Measurements from ENCODE around the gene ENPP1.

The ENPP1 gene

GRCh38 chr6:131763749-131764148 lies 44.1 kb upstream of the ENPP1 start:
- no peak for TF ChIP-seq CTCF (IDR thresholded peaks at IDR 0.05; ENCODE audit: insufficient read depth, low read length, poor library complexity, severe bottlenecking)
- Histone ChIP-seq H3K36me3 (ENCODE audit: control insufficient read depth, insufficient read depth, low read length) (no peaks in the 10 kb centered on the region), H3K27me3 (replicated peaks; ENCODE audit: control insufficient read depth, insufficient read depth, low read length) (no peaks in the 10 kb centered on the region; the same call in 1 of the 2 replicates), H3K4me3 (replicated peaks; ENCODE audit: low read depth, low read length) (no peak overlapping the region)
- DNase-seq (ENCODE audit: extremely low read depth, insufficient read length): no peak

GRCh38 chr6:131764350-131764749 lies 43.5 kb upstream of the ENPP1 start:
- no peak for TF ChIP-seq CTCF (IDR thresholded peaks at IDR 0.05; ENCODE audit: insufficient read depth, low read length, poor library complexity, severe bottlenecking)
- Histone ChIP-seq H3K4me3 (replicated peaks; ENCODE audit: low read depth, low read length) (no peak overlapping the region), H3K27me3 (replicated peaks; ENCODE audit: control insufficient read depth, insufficient read depth, low read length) (no peaks in the 10 kb centered on the region; the same call in 1 of the 2 replicates), H3K36me3 (ENCODE audit: control insufficient read depth, insufficient read depth, low read length) (no peaks in the 10 kb centered on the region)
- DNase-seq (ENCODE audit: extremely low read depth, insufficient read length): no peak

- DNase-seq (ENCODE audit: extremely low read depth, insufficient read length): no peak
- no peak overlapping the region for H3K4me3 ChIP-seq (replicated peaks; ENCODE audit: low read depth, low read length)
- no peaks in the 10 kb centered on the region for H3K36me3 ChIP-seq (ENCODE audit: control insufficient read depth, insufficient read depth, low read length)
- TF ChIP-seq CTCF (IDR thresholded peaks at IDR 0.05; ENCODE audit: insufficient read depth, low read length, poor library complexity, severe bottlenecking): no peak
- H3K27me3 ChIP-seq (replicated peaks; ENCODE audit: control insufficient read depth, insufficient read depth, low read length): no peaks in the 10 kb centered on the region; the same call in none of the 2 replicates
Observed at GRCh38 chr6:131765081-131765803, 42.6 kb upstream of the ENPP1 start.

- TF ChIP-seq CTCF (IDR thresholded peaks at IDR 0.05; ENCODE audit: insufficient read depth, low read length, poor library complexity, severe bottlenecking): no peak
Observed at GRCh38 chr6:131765804-131766135, 42.0 kb upstream of the ENPP1 start.

GRCh38 chr6:131766631-131767030 lies 41.2 kb upstream of the ENPP1 start:
- Histone ChIP-seq H3K27me3 (replicated peaks; ENCODE audit: control insufficient read depth, insufficient read depth, low read length) (no peaks in the 10 kb centered on the region; the same call in none of the 2 replicates), H3K4me3 (replicated peaks; ENCODE audit: low read depth, low read length) (no peak overlapping the region), H3K36me3 (ENCODE audit: control insufficient read depth, insufficient read depth, low read length) (no peaks in the 10 kb centered on the region)
- no peak for TF ChIP-seq CTCF (IDR thresholded peaks at IDR 0.05; ENCODE audit: insufficient read depth, low read length, poor library complexity, severe bottlenecking)
- DNase-seq (ENCODE audit: extremely low read depth, insufficient read length): no peak

More at GRCh38 chr6:131765804-131766135, 42.0 kb upstream of the ENPP1 start:
- Histone ChIP-seq H3K36me3 (ENCODE audit: control insufficient read depth, insufficient read depth, low read length) (no peaks in the 10 kb centered on the region), H3K4me3 (replicated peaks; ENCODE audit: low read depth, low read length) (no peak overlapping the region), H3K27me3 (replicated peaks; ENCODE audit: control insufficient read depth, insufficient read depth, low read length) (no peaks in the 10 kb centered on the region; the same call in none of the 2 replicates)
- DNase-seq (ENCODE audit: extremely low read depth, insufficient read length): no peak
